ENCODE data around the gene HACD2.

HACD2 gene

GRCh38 chr3:123621850-123622189, 37.0 kb upstream of the HACD2 start:
- Histone ChIP-seq H3K4me1 (ENCODE audit: insufficient read depth, low read length, poor library complexity, severe bottlenecking) (peaks cover 4% of the 10 kb centered on the region), H3F3A (ENCODE audit: low read depth) (no peaks in the 10 kb centered on the region), H3K9me2 (replicated peaks; ENCODE audit: low read depth, low read length) (no peaks in the 10 kb centered on the region), H3K9me3 (ENCODE audit: insufficient read depth, low read depth, low read length) (no peaks in the 10 kb centered on the region), H3K4me2 (ENCODE audit: low read depth, low read length, poor library complexity, severe bottlenecking) (no peak overlapping the region), H3K27me3 (ENCODE audit: insufficient read depth, low read length, poor library complexity, severe bottlenecking) (no peaks in the 10 kb centered on the region), H3K9ac (ENCODE audit: low read depth, low read length, poor library complexity, severe bottlenecking) (no peak overlapping the region), H3K79me2 (ENCODE audit: insufficient read depth, low read length) (no peaks in the 10 kb centered on the region), H4K20me1 (ENCODE audit: insufficient read depth, low read length, poor library complexity, severe bottlenecking) (no peaks in the 10 kb centered on the region), H3K4me3 (ENCODE audit: low read length, poor library complexity, severe bottlenecking) (no peak overlapping the region), H3K36me3 (ENCODE audit: insufficient read depth, low read length) (no peaks in the 10 kb centered on the region), H2AFZ (ENCODE audit: low read length) (no peak overlapping the region)
- TF ChIP-seq, protein P1, sequence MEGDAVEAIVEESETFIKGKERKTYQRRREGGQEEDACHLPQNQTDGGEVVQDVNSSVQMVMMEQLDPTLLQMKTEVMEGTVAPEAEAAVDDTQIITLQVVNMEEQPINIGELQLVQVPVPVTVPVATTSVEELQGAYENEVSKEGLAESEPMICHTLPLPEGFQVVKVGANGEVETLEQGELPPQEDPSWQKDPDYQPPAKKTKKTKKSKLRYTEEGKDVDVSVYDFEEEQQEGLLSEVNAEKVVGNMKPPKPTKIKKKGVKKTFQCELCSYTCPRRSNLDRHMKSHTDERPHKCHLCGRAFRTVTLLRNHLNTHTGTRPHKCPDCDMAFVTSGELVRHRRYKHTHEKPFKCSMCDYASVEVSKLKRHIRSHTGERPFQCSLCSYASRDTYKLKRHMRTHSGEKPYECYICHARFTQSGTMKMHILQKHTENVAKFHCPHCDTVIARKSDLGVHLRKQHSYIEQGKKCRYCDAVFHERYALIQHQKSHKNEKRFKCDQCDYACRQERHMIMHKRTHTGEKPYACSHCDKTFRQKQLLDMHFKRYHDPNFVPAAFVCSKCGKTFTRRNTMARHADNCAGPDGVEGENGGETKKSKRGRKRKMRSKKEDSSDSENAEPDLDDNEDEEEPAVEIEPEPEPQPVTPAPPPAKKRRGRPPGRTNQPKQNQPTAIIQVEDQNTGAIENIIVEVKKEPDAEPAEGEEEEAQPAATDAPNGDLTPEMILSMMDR (conservative IDR thresholded peaks at IDR 0.05; ENCODE audit: low read length): no peak
- TF ChIP-seq EZH2phosphoT487 (IDR thresholded peaks at IDR 0.05; ENCODE audit: borderline replicate concordance): no peak

DNA sequence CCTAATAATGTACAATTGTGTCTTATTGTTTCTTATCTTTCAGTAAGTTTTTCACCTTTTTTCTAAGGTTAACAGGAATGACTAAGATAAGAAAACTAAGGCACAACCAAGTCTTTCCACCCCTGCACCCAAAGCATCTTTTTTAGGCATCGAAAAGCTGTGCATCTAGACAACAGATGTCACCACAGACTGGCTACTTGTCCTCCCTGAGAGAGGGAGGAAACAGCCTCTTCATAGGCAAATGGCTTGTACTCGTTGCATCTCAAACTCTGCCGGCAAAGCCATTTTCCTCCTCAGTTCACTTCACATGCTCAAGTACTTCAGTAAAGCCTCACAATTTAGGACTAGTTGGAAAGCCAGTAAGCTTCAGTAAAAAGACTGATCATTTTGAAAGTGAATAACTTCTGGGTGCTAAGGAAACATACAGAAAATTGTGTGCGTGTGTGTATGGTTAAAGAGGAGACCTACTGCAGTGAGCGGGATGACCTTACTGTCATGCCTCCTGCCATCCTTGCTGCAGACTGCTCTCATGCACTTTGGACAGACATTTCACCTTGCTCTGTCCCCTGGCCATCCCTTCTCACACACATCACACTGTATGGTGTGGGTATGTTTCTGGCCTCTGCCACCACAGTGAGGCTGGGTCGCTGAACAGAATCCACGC, 36.5 kb upstream of the HACD2 start:
- Histone ChIP-seq H3K4me2 (ENCODE audit: low read depth, low read length, poor library complexity, severe bottlenecking) (no peak overlapping the region), H3K9ac (ENCODE audit: low read depth, low read length, poor library complexity, severe bottlenecking) (no peak overlapping the region)

GRCh38 chr3:123620343-123620742, 35.5 kb upstream of the HACD2 start:
- no peaks in the 10 kb centered on the region for H3K79me2 ChIP-seq (ENCODE audit: insufficient read depth, low read length)
- H3K9me2 ChIP-seq (replicated peaks; ENCODE audit: low read depth, low read length): no peaks in the 10 kb centered on the region
- H3K36me3 ChIP-seq (ENCODE audit: insufficient read depth, low read length): no peaks in the 10 kb centered on the region
- H3K27me3 ChIP-seq (ENCODE audit: insufficient read depth, low read length, poor library complexity, severe bottlenecking): no peaks in the 10 kb centered on the region
- H3K4me1 ChIP-seq (ENCODE audit: insufficient read depth, low read length, poor library complexity, severe bottlenecking): peaks cover 4% of the 10 kb centered on the region
- no peaks in the 10 kb centered on the region for H3F3A ChIP-seq (ENCODE audit: low read depth)
- TF ChIP-seq, protein P1 (conservative IDR thresholded peaks at IDR 0.05; ENCODE audit: low read length): no peak
- TF ChIP-seq EZH2phosphoT487 (IDR thresholded peaks at IDR 0.05; ENCODE audit: borderline replicate concordance): no peak
- no peak overlapping the region for H3K9ac ChIP-seq (ENCODE audit: low read depth, low read length, poor library complexity, severe bottlenecking)
- H2AFZ ChIP-seq (ENCODE audit: low read length): no peak overlapping the region
- H3K9me3 ChIP-seq (ENCODE audit: insufficient read depth, low read depth, low read length): no peaks in the 10 kb centered on the region
- no peaks in the 10 kb centered on the region for H4K20me1 ChIP-seq (ENCODE audit: insufficient read depth, low read length, poor library complexity, severe bottlenecking)
- H3K4me3 ChIP-seq (ENCODE audit: low read length, poor library complexity, severe bottlenecking): no peak overlapping the region
- no peak overlapping the region for H3K4me2 ChIP-seq (ENCODE audit: low read depth, low read length, poor library complexity, severe bottlenecking)

More for the DNA sequence above, 36.5 kb upstream of the HACD2 start:
- Histone ChIP-seq H3K36me3 (ENCODE audit: insufficient read depth, low read length) (no peaks in the 10 kb centered on the region), H3K4me1 (ENCODE audit: insufficient read depth, low read length, poor library complexity, severe bottlenecking) (peaks cover 4% of the 10 kb centered on the region), H4K20me1 (ENCODE audit: insufficient read depth, low read length, poor library complexity, severe bottlenecking) (no peaks in the 10 kb centered on the region), H3K9me2 (replicated peaks; ENCODE audit: low read depth, low read length) (no peaks in the 10 kb centered on the region), H3K4me3 (ENCODE audit: low read length, poor library complexity, severe bottlenecking) (no peak overlapping the region), H3K79me2 (ENCODE audit: insufficient read depth, low read length) (no peaks in the 10 kb centered on the region), H3F3A (ENCODE audit: low read depth) (no peaks in the 10 kb centered on the region), H2AFZ (ENCODE audit: low read length) (no peak overlapping the region), H3K27me3 (ENCODE audit: insufficient read depth, low read length, poor library complexity, severe bottlenecking) (no peaks in the 10 kb centered on the region), H3K9me3 (ENCODE audit: insufficient read depth, low read depth, low read length) (no peaks in the 10 kb centered on the region)
- no peak for TF ChIP-seq EZH2phosphoT487 (IDR thresholded peaks at IDR 0.05; ENCODE audit: borderline replicate concordance)
- TF ChIP-seq, protein P1 (conservative IDR thresholded peaks at IDR 0.05; ENCODE audit: low read length): no peak
